K562 (cell line): ENCODE results near the gene PNCK. TPM values are rescaled to one million over a fixed set of nuclear protein-coding genes. Genes with fewer than 3 reads are reported as not detected.
A peak's percentile ranks its signal among the peaks of the same experiment; 100 is the strongest.

Source experiments
- DDX20 ChIP-seq: fragments of 450-650 bp; IDR thresholded peaks from 2 replicates; pipeline ENCODE4 v1.6.1; 2016; ENCODE audit warnings: missing genetic modification characterization, low read depth, mild to moderate bottlenecking, missing compliant biosample characterization, moderate library complexity
- HINFP ChIP-seq: fragments of 450-650 bp; conservative IDR thresholded peaks from 2 replicates; pipeline ENCODE4 v1.6.1; 2016; ENCODE audit warnings: missing genetic modification characterization, low read depth, mild to moderate bottlenecking, control low read depth, missing compliant biosample characterization
- NFRKB ChIP-seq: fragments of 450-650 bp; IDR thresholded peaks from 2 replicates; pipeline ENCODE4 v1.6.1; 2016; ENCODE audit warnings: low read depth
- OTX1 ChIP-seq: fragments of 450-650 bp; formaldehyde crosslinking; IDR thresholded peaks from 2 replicates; pipeline ENCODE4 v1.4.0; 2022; ENCODE audit warnings: mild to moderate bottlenecking
- RAD21 ChIP-seq, 2 experiments: fragments of 250-450 bp in 1 of 2; fragments of 450-650 bp in 1 of 2; sonication (Bioruptor Pico) in 1 of 2; formaldehyde crosslinking in 1 of 2; IDR thresholded peaks in 1 of 2; conservative IDR thresholded peaks in 1 of 2; 2 replicates each; pipeline versions ENCODE4 v1.4.0 to v1.8.0; 2020 to 2022; ENCODE audit warnings: mild to moderate bottlenecking in 2 of 2, moderate library complexity in 1 of 2
- RFX1 ChIP-seq: fragments of 450-650 bp; IDR thresholded peaks from 2 replicates; pipeline ENCODE4 v1.6.1; 2016; ENCODE audit warnings: mild to moderate bottlenecking, moderate library complexity
- SMAD2 ChIP-seq: fragments of 150-350 bp; IDR thresholded peaks from 2 replicates; pipeline ENCODE4 v1.6.1; 2014; ENCODE audit warnings: low read depth, mild to moderate bottlenecking, low read length
- ZNF639 ChIP-seq, 2 experiments: fragments of 200-800 bp in 1 of 2; sonication (Bioruptor generic) in 1 of 2; sonication (generic) in 1 of 2; formaldehyde crosslinking in 1 of 2; IDR thresholded peaks in 1 of 2; conservative IDR thresholded peaks in 1 of 2; 2 replicates each; pipeline versions ENCODE4 v1.5.0 to v1.6.1; 2016 to 2020; ENCODE audit warnings: missing compliant biosample characterization in 1 of 2, missing genetic modification characterization in 1 of 2, missing genetic modification reagents in 1 of 2
- ZNF655 ChIP-seq: fragments of 250-450 bp; sonication (Bioruptor Pico); IDR thresholded peaks from 2 replicates; pipeline ENCODE4 v1.5.0; 2021
- ZNF79 ChIP-seq: fragments of 250-450 bp; sonication (Bioruptor Pico); IDR thresholded peaks from 2 replicates; pipeline ENCODE4 v1.4.0; 2020; ENCODE audit warnings: low read depth, mild to moderate bottlenecking, moderate library complexity
- polyA plus RNA-seq, 8 experiments: library from polyadenylated mRNA; depleted of rRNA in 4 of 8; stranded (reverse) in 5 of 8; unstranded in 3 of 8; fragments of >200 nt; fragmentation: Nextera tagmentation in 2 of 8; fragmentation: Illumina TruSeq in 1 of 8; extraction: Ambion mirVana in 2 of 8; extraction: Trizol in 1 of 8; gene quantifications; 2 replicates each; pipeline versions ENCODE4 v1.2.1 to v1.2.3, GENCODE V29; 2011 to 2014; ENCODE audit warnings: inconsistent platforms in 1 of 8, missing spikeins in 1 of 8
- total RNA-seq, 7 experiments: library from RNA; depleted of rRNA in 6 of 7; stranded (reverse); fragments of >200 nt in 6 of 7; fragmentation: Illumina TruSeq in 2 of 7; extraction: Trizol in 2 of 7; gene quantifications; 2 replicates each; pipeline versions ENCODE4 v1.2.1 to v1.2.3, GENCODE V29; 2011 to 2021; ENCODE audit warnings: low replicate concordance in 1 of 7

The PNCK gene
- total and polyA plus RNA-seq, 9 of the 15 experiments (the other 6 are each of a cell fraction or from before 2014, with no cell fraction given) = 0.13 to 7.5 (median 1.2) TPM; not detected in 1

GRCh38 chrX:153708415-153708814 is 34.8 kb upstream of the PNCK start (continued):
- no peak for TF ChIP-seq HINFP
- peak; percentile 69 to 79 for TF ChIP-seq RAD21 (CRISPR knock-in tag; conservative IDR thresholded peaks at IDR 0.05 in 1 of 2, IDR thresholded peaks at IDR 0.05 in 1 of 2)
- no peak for TF ChIP-seq ZNF79 (CRISPR knock-in tag)
- TF ChIP-seq ZNF639 (CRISPR knock-in tag; conservative IDR thresholded peaks at IDR 0.05 in 1 of 2, IDR thresholded peaks at IDR 0.05 in 1 of 2) = no peak
- TF ChIP-seq RFX1 = no peak
- TF ChIP-seq NFRKB = no peak
- TF ChIP-seq ZNF655 (CRISPR knock-in tag) = no peak
- TF ChIP-seq DDX20 (tag) = no peak
- no peak for TF ChIP-seq SMAD2
- TF ChIP-seq OTX1 (CRISPR knock-in tag) = no peak
- TF ChIP-seq, all 486 proteins: peak for 34
